DOHH2 (cell line): ENCODE measurements around the gene RNF212.

Experiments used
- H3F3A ChIP-seq: fragments of 200-600 bp; sonication (generic), shearing (Covaris generic); 2 replicates; pipeline ENCODE4 v1.6.0; 2016; ENCODE audit warnings: antibody characterized with exemption, mild to moderate bottlenecking; ENCODE audit not compliant: control insufficient read depth, insufficient read depth
- H3K27ac ChIP-seq: fragments of 200-600 bp; sonication (generic); 2 replicates; pipeline ENCODE4 v1.5.1; 2014; ENCODE audit warnings: low read depth, mild to moderate bottlenecking, low read length, moderate library complexity
- H3K27me3 ChIP-seq: fragments of 200-600 bp; sonication (generic); 2 replicates; pipeline ENCODE4 v1.6.1; 2014; ENCODE audit warnings: mild to moderate bottlenecking, low read length, mixed read lengths; ENCODE audit not compliant: control insufficient read depth
- H3K36me3 ChIP-seq: fragments of 200-600 bp; sonication (generic); 2 replicates; pipeline ENCODE4 v1.6.1; 2014; ENCODE audit warnings: mild to moderate bottlenecking, low read length, moderate library complexity, mixed read lengths; ENCODE audit not compliant: control insufficient read depth
- H3K4me1 ChIP-seq: fragments of 200-600 bp; sonication (generic); 2 replicates; pipeline ENCODE4 v1.6.1; 2014; ENCODE audit warnings: mild to moderate bottlenecking, low read length, mixed read lengths; ENCODE audit not compliant: control insufficient read depth
- H3K4me2 ChIP-seq: fragments of 200-600 bp; sonication (generic); 2 replicates; pipeline ENCODE4 v1.6.0; 2014; ENCODE audit warnings: mild to moderate bottlenecking, low read length, moderate library complexity
- H3K4me3 ChIP-seq: fragments of 200-600 bp; sonication (generic); 2 replicates; pipeline ENCODE4 v1.5.1; 2014; ENCODE audit warnings: mild to moderate bottlenecking, low read length, mixed read lengths
- H3K79me2 ChIP-seq: fragments of 200-600 bp; sonication (generic); 2 replicates; pipeline ENCODE4 v1.6.1; 2014; ENCODE audit warnings: mild to moderate bottlenecking, low read length, mixed read lengths; ENCODE audit not compliant: control insufficient read depth
- H3K9me2 ChIP-seq: fragments of 200-600 bp; sonication (generic); replicated peaks from 2 replicates; pipeline ENCODE4 v1.6.1; 2014; ENCODE audit warnings: mild to moderate bottlenecking, low read length, mixed read lengths; ENCODE audit not compliant: control insufficient read depth
- H3K9me3 ChIP-seq: fragments of 200-600 bp; sonication (generic); 2 replicates; pipeline ENCODE4 v1.6.1; 2014; ENCODE audit warnings: antibody characterized with exemption, low read length, mixed read lengths; ENCODE audit not compliant: control insufficient read depth, insufficient read depth
- H4K20me1 ChIP-seq: fragments of 200-600 bp; sonication (generic); 2 replicates; pipeline ENCODE4 v1.6.0; 2014; ENCODE audit warnings: low read depth, mild to moderate bottlenecking, antibody characterized with exemption, low read length, moderate library complexity; ENCODE audit not compliant: control insufficient read depth, insufficient read depth
- CTCF ChIP-seq: fragments of 200-600 bp; sonication (generic); IDR thresholded peaks from one replicate; pipeline ENCODE4 v1.5.1; 2014; ENCODE audit warnings: antibody characterized with exemption, mild to moderate bottlenecking, low read depth, low read length; ENCODE audit not compliant: poor library complexity, severe bottlenecking
- EZH2phosphoT487 ChIP-seq: fragments of 200-600 bp; sonication (generic); IDR thresholded peaks from 2 replicates; pipeline ENCODE4 v1.6.1; 2017; ENCODE audit warnings: borderline replicate concordance, mild to moderate bottlenecking, antibody characterized with exemption, low read length, moderate library complexity, mixed read lengths

The RNF212 gene

GRCh38 chr4:1023075-1023640 lies 90.2 kb downstream of the RNF212 start:
- H3K36me3 ChIP-seq, result no peaks in the 10 kb centered on the region
- H4K20me1 ChIP-seq, result no peaks in the 10 kb centered on the region
- H3K4me3 ChIP-seq, result no peak overlapping the region
- no peaks in the 10 kb centered on the region for H3K9me3 ChIP-seq
- no peak overlapping the region for H3K4me2 ChIP-seq
- TF ChIP-seq EZH2phosphoT487 (no peak), CTCF (no peak)
- H3K9me2 ChIP-seq, result no peaks in the 10 kb centered on the region
- no peak overlapping the region for H3K27ac ChIP-seq
- H3F3A ChIP-seq, result peaks cover 4% of the 10 kb centered on the region; the same call in 1 of the 2 replicates
- H3K4me1 ChIP-seq, result peaks cover 27% of the 10 kb centered on the region
- no peaks in the 10 kb centered on the region for H3K27me3 ChIP-seq
- H3K79me2 ChIP-seq, result no peaks in the 10 kb centered on the region

- H3K9me2 ChIP-seq, result no peaks in the 10 kb centered on the region
Measured at GRCh38 chr4:1022739-1023066, 90.7 kb downstream of the RNF212 start.

GRCh38 chr4:1022051-1022738 lies 91.2 kb downstream of the RNF212 start:
- Histone ChIP-seq H3K9me3 (no peaks in the 10 kb centered on the region), H3K36me3 (no peaks in the 10 kb centered on the region), H3K4me2 (no peak overlapping the region), H3K79me2 (no peaks in the 10 kb centered on the region), H3K4me1 (peaks cover 27% of the 10 kb centered on the region), H3F3A (peaks cover 4% of the 10 kb centered on the region; the same call in 1 of the 2 replicates), H3K27me3 (no peaks in the 10 kb centered on the region), H3K27ac (no peak overlapping the region), H4K20me1 (no peaks in the 10 kb centered on the region), H3K4me3 (no peak overlapping the region), H3K9me2 (no peaks in the 10 kb centered on the region)
- TF ChIP-seq CTCF, result no peak
- TF ChIP-seq EZH2phosphoT487, result no peak

More at GRCh38 chr4:1022739-1023066, 90.7 kb downstream of the RNF212 start:
- Histone ChIP-seq H3K4me2 (no peak overlapping the region), H3K36me3 (no peaks in the 10 kb centered on the region), H3K27me3 (no peaks in the 10 kb centered on the region), H3K79me2 (no peaks in the 10 kb centered on the region), H3K4me1 (peaks cover 27% of the 10 kb centered on the region), H3K27ac (no peak overlapping the region), H3K9me3 (no peaks in the 10 kb centered on the region), H3F3A (peaks cover 4% of the 10 kb centered on the region; the same call in 1 of the 2 replicates), H4K20me1 (no peaks in the 10 kb centered on the region), H3K4me3 (no peak overlapping the region)
- TF ChIP-seq CTCF (no peak), EZH2phosphoT487 (no peak)
